Neural cell (in vitro differentiated cells): ENCODE measurements around the gene ADAMTS6. TPM values are rescaled to one million over a fixed set of nuclear protein-coding genes. Genes with fewer than 3 reads are reported as not detected.

Experiments used
- H2AFZ ChIP-seq: fragments of 200-600, 300-800 bp; sonication (generic), shearing (Covaris generic); 2 replicates; pipeline ENCODE4 v1.6.0; 2014; ENCODE audit warnings: low read depth, mild to moderate bottlenecking, antibody characterized with exemption, low read length, moderate library complexity
- H3F3A ChIP-seq: fragments of 200-600 bp; shearing (Covaris generic); 2 replicates; pipeline ENCODE4 v1.6.1; 2016; ENCODE audit warnings: mild to moderate bottlenecking, moderate library complexity, mixed read lengths, antibody characterized with exemption, low read length; ENCODE audit not compliant: insufficient read depth, poor library complexity, severe bottlenecking
- H3K27ac ChIP-seq: fragments of 200-600, 300-800 bp; sonication (generic), shearing (Covaris generic); 2 replicates; pipeline ENCODE4 v1.5.1; 2014; ENCODE audit warnings: mild to moderate bottlenecking, low read length, moderate library complexity
- H3K27me3 ChIP-seq: fragments of 300-800, 200-600 bp; sonication (generic), shearing (Covaris generic); 2 replicates; pipeline ENCODE4 v1.6.0; 2014; ENCODE audit warnings: mild to moderate bottlenecking, low read depth, low read length, moderate library complexity; ENCODE audit not compliant: insufficient read depth
- H3K36me3 ChIP-seq: fragments of 300-800, 200-600 bp; sonication (generic), shearing (Covaris generic); 2 replicates; pipeline ENCODE4 v1.5.1; 2014; ENCODE audit warnings: mild to moderate bottlenecking, antibody characterized with exemption, low read length, moderate library complexity; ENCODE audit not compliant: insufficient read depth
- H3K4me2 ChIP-seq: fragments of 300-800, 200-600 bp; sonication (generic), shearing (Covaris generic); 2 replicates; pipeline ENCODE4 v1.6.0; 2014; ENCODE audit warnings: mild to moderate bottlenecking, low read length
- H3K4me3 ChIP-seq: fragments of 300-800, 200-600 bp; sonication (generic), shearing (Covaris generic); 2 replicates; pipeline ENCODE4 v1.5.1; 2014; ENCODE audit warnings: mild to moderate bottlenecking, low read length, moderate library complexity
- H3K79me2 ChIP-seq: fragments of 200-600 bp; shearing (Covaris generic); replicated peaks from 2 replicates; pipeline ENCODE4 v1.6.0; 2014; ENCODE audit warnings: mild to moderate bottlenecking, low read length, moderate library complexity; ENCODE audit not compliant: insufficient read depth
- H3K9ac ChIP-seq: fragments of 300-800, 200-600 bp; sonication (generic), shearing (Covaris generic); 2 replicates; pipeline ENCODE4 v1.6.1; 2016; ENCODE audit warnings: mild to moderate bottlenecking, low read length, mixed read lengths
- H3K9me2 ChIP-seq: fragments of 200-600 bp; shearing (Covaris generic); 2 replicates; pipeline ENCODE4 v1.6.1; 2016; ENCODE audit warnings: mild to moderate bottlenecking, low read length, mixed read lengths; ENCODE audit not compliant: insufficient read depth
- H3K9me3 ChIP-seq: fragments of 200-600, 300-800 bp; sonication (generic), shearing (Covaris generic); 2 replicates; pipeline ENCODE4 v1.6.1; 2016; ENCODE audit warnings: mild to moderate bottlenecking, mixed run types, low read length, moderate library complexity, mixed read lengths
- H4K20me1 ChIP-seq: fragments of 200-600 bp; shearing (Covaris generic); 2 replicates; pipeline ENCODE4 v1.6.1; 2016; ENCODE audit warnings: mild to moderate bottlenecking, mixed run types; ENCODE audit not compliant: insufficient read depth
- CTCF ChIP-seq: fragments of 450-650 bp; IDR thresholded peaks from 2 replicates; pipeline ENCODE4 v1.5.1; 2014; ENCODE audit warnings: antibody characterized with exemption, mild to moderate bottlenecking, moderate library complexity; ENCODE audit not compliant: poor library complexity, severe bottlenecking
- EP300 ChIP-seq: fragments of 450-650 bp; conservative IDR thresholded peaks from 2 replicates; pipeline ENCODE4 v1.6.1; 2014; ENCODE audit warnings: antibody characterized with exemption, mild to moderate bottlenecking, moderate library complexity; ENCODE audit not compliant: poor library complexity, severe bottlenecking
- EZH2 ChIP-seq: fragments of 200-600, 300-800 bp; shearing (Covaris generic), sonication (generic); IDR thresholded peaks from 2 replicates; pipeline ENCODE4 v1.6.1; 2014; ENCODE audit warnings: antibody characterized with exemption, low read length, borderline replicate concordance, mild to moderate bottlenecking; ENCODE audit not compliant: insufficient read depth, poor library complexity, severe bottlenecking
- MXI1 ChIP-seq: fragments of 450-650 bp; conservative IDR thresholded peaks from 2 replicates; pipeline ENCODE4 v1.6.1; 2014; ENCODE audit warnings: antibody characterized with exemption, mild to moderate bottlenecking; ENCODE audit not compliant: poor library complexity, severe bottlenecking
- POLR2AphosphoS5 ChIP-seq: IDR thresholded peaks from 2 replicates; pipeline ENCODE4 v1.6.1; 2012
- RAD21 ChIP-seq: fragments of 450-650 bp; conservative IDR thresholded peaks from 2 replicates; pipeline ENCODE4 v1.6.1; 2014; ENCODE audit warnings: antibody characterized with exemption, mild to moderate bottlenecking, moderate library complexity
- REST ChIP-seq: IDR thresholded peaks from 2 replicates; pipeline ENCODE4 v1.6.1; 2012; ENCODE audit warnings: borderline replicate concordance
- SMC3 ChIP-seq: fragments of 450-650 bp; conservative IDR thresholded peaks from 2 replicates; pipeline ENCODE4 v1.6.1; 2014; ENCODE audit warnings: antibody characterized with exemption, mild to moderate bottlenecking, moderate library complexity; ENCODE audit not compliant: poor library complexity
- TAF1 ChIP-seq: IDR thresholded peaks from 2 replicates; pipeline ENCODE4 v1.6.1; 2012; ENCODE audit warnings: low read depth
- polyA plus RNA-seq: library from polyadenylated mRNA; depleted of rRNA; stranded (reverse); fragments of >200 nt; gene quantifications from 2 replicates; pipeline ENCODE4 v1.2.3, GENCODE V29; 2014

ADAMTS6 gene
- polyA plus RNA-seq, 1 donor from 2014 or later, result 0.58 TPM

DNA sequence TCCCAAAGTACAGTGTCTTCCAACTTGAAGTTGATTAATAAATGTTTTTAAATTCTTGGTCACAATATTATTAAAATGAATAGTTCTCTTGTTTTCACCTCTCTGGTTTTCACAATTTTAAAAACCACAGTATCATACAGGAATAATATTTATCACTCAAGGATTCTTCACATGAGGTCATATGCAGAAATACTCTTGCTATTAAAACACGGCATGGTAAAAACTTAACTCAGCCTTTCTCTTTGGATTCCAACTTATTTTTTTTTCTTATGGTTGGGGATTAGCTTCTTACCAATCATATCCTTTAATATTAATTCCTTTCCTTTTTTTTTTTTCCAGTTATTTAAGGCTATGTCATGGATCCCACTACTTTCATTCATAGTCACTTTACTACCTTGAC lies 289.4 kb downstream of the ADAMTS6 start:
- no peaks in the 10 kb centered on the region for H3K79me2 ChIP-seq
- no peak overlapping the region for H3K27ac ChIP-seq
- no peaks in the 10 kb centered on the region for H3K9me2 ChIP-seq
- H3K4me3 ChIP-seq, result no peak overlapping the region
- no peaks in the 10 kb centered on the region for H3K27me3 ChIP-seq
- no peaks in the 10 kb centered on the region for H4K20me1 ChIP-seq
- no peaks in the 10 kb centered on the region for H3K9me3 ChIP-seq
- no peaks in the 10 kb centered on the region for H3K36me3 ChIP-seq
- H2AFZ ChIP-seq, result no peak overlapping the region
- H3F3A ChIP-seq, result no peaks in the 10 kb centered on the region
- H3K9ac ChIP-seq, result no peak overlapping the region
- no peak for TF ChIP-seq CTCF
- TF ChIP-seq SMC3, result no peak
- no peak for TF ChIP-seq REST
- TF ChIP-seq EZH2, result no peak
- no peak for TF ChIP-seq MXI1
- TF ChIP-seq EP300, result no peak
- TF ChIP-seq POLR2AphosphoS5, result no peak
- no peak for TF ChIP-seq TAF1
- no peak for TF ChIP-seq RAD21
- no peak overlapping the region for H3K4me2 ChIP-seq

- Histone ChIP-seq H4K20me1 (no peaks in the 10 kb centered on the region), H3K4me2 (no peak overlapping the region), H3K9me3 (no peaks in the 10 kb centered on the region), H2AFZ (no peak overlapping the region), H3K9me2 (no peaks in the 10 kb centered on the region), H3K4me3 (no peak overlapping the region), H3K36me3 (no peaks in the 10 kb centered on the region), H3K9ac (no peak overlapping the region), H3F3A (no peaks in the 10 kb centered on the region), H3K27me3 (no peaks in the 10 kb centered on the region), H3K27ac (no peak overlapping the region), H3K79me2 (no peaks in the 10 kb centered on the region)
- TF ChIP-seq POLR2AphosphoS5, result no peak
- TF ChIP-seq RAD21, result no peak
These were observed 290.1 kb downstream of the ADAMTS6 start for GRCh38 chr5:65191554-65192135.
